A549 (cell line): ENCODE measurements around the gene SNX10.

ENCODE experiments used
- CHD2 ChIP-seq: fragments of 150-350 bp; IDR thresholded peaks from 2 replicates; pipeline ENCODE4 v1.6.1; 2014; ENCODE audit warnings: low read length; ENCODE audit not compliant: partially characterized antibody
- CTCF ChIP-seq: fragments of >200 bp; sonication (Bioruptor Twin); formaldehyde crosslinking; IDR thresholded peaks from 3 replicates; pipeline ENCODE4 v1.5.1; 2016
- FOXS1 ChIP-seq: fragments of 250-450 bp; sonication (Bioruptor Pico); IDR thresholded peaks from 2 replicates; pipeline ENCODE4 v1.5.0; 2020; ENCODE audit warnings: mild to moderate bottlenecking, moderate library complexity
- MAFK ChIP-seq: fragments of 450-650 bp; IDR thresholded peaks from 2 replicates; pipeline ENCODE4 v1.6.1; 2014; ENCODE audit not compliant: partially characterized antibody
- MAX ChIP-seq: IDR thresholded peaks from 2 replicates; pipeline ENCODE4 v1.6.1; 2012
- POLR2A ChIP-seq: IDR thresholded peaks from 2 replicates; pipeline ENCODE4 v1.6.1; 2012; ENCODE audit warnings: mild to moderate bottlenecking, low read length
- RAD21 ChIP-seq, 2 experiments: fragments of >200 bp in 1 of 2; sonication (Bioruptor Twin) in 1 of 2; formaldehyde crosslinking in 1 of 2; IDR thresholded peaks in 1 of 2; conservative IDR thresholded peaks in 1 of 2; 2 replicates in 1 of 2; 3 replicates in 1 of 2; pipeline ENCODE4 v1.6.1; 2012 to 2018; ENCODE audit warnings: inconsistent platforms in 1 of 2
- RCOR1 ChIP-seq: fragments of 150-350 bp; IDR thresholded peaks from 2 replicates; pipeline ENCODE4 v1.6.1; 2014; ENCODE audit warnings: antibody characterized with exemption, low read length, low read depth
- REST ChIP-seq: fragments of 200-600 bp; sonication (generic); IDR thresholded peaks from 2 replicates; pipeline ENCODE4 v1.6.1; 2016; ENCODE audit warnings: antibody characterized with exemption, mild to moderate bottlenecking, moderate library complexity
- SMC3 ChIP-seq: fragments of >200 bp; sonication (Bioruptor Twin); formaldehyde crosslinking; IDR thresholded peaks from 3 replicates; pipeline ENCODE4 v1.6.1; 2018; ENCODE audit warnings: inconsistent platforms
- TP53 ChIP-seq: fragments of 250-450 bp; sonication (Bioruptor Pico); IDR thresholded peaks from 2 replicates; pipeline ENCODE4 v1.5.0; 2021; ENCODE audit warnings: mild to moderate bottlenecking, moderate library complexity
- USF2 ChIP-seq: fragments of 450-650 bp; IDR thresholded peaks from 2 replicates; pipeline ENCODE4 v1.6.1; 2014; ENCODE audit warnings: antibody characterized with exemption

- TF ChIP-seq TP53 (CRISPR knock-in tag) (no peak), CTCF (no peak), RCOR1 (no peak), CHD2 (no peak), USF2 (no peak), MAX (no peak), SMC3 (no peak), POLR2A (no peak), FOXS1 (CRISPR knock-in tag) (no peak), MAFK (no peak), REST (no peak), RAD21 (conservative IDR thresholded peaks at IDR 0.05 in 1 of 2, IDR thresholded peaks at IDR 0.05 in 1 of 2) (no peak)
Measured at GRCh38 chr7:26317211-26317610, 25.5 kb downstream of the SNX10 start.
